GM12878 (cell line): ENCODE measurements around the gene BCL2. TPM values are rescaled to one million over a fixed set of nuclear protein-coding genes. Genes with fewer than 3 reads are reported as not detected.
A peak's percentile ranks its signal among the peaks of the same experiment; 100 is the strongest.
"Not testable (repeated sequence)": the region's sequence is repeated elsewhere in the genome, so short reads cannot be mapped to it uniquely, and the experiment has no call there.

Experiments used
- ATAC-seq: fragments of 200-7000 bp; cut with Tn5 transposase; 3 replicates; pipeline ENCODE4 v1.9.1; 2020; ENCODE audit warnings: mild to moderate bottlenecking, moderate library complexity
- BruUV-seq: library from RNA; stranded (reverse); fragments of 400-500 nt; replicated peaks from 2 replicates; lab custom pipeline; 2021; lab: Mats Ljungman, UMichigan
- CTCF ChIA-PET: fragments of 300-600 bp; sonication (Branson Sonifier 250); formaldehyde crosslinking; extraction: SDS; loops from one replicate; lab custom pipeline; 2021; ENCODE audit warnings: inconsistent platforms; lab: Yijun Ruan, JAX
- POLR2A ChIA-PET: fragments of 350-600 bp; formaldehyde crosslinking; extraction: SDS; loops from one replicate; lab custom pipeline; 2021; ENCODE audit warnings: inconsistent platforms; lab: Charles Lee
- RAD21 ChIA-PET: fragments of 300-600 bp; sonication (Branson Sonifier 250); formaldehyde crosslinking; loops from one replicate; lab custom pipeline; 2023; ENCODE audit warnings: antibody characterized with exemption; ENCODE audit not compliant: unreplicated experiment; lab: Charles Lee
- SMC1A ChIA-PET: fragments of 300-600 bp; sonication (Branson Sonifier 250); formaldehyde crosslinking; loops from one replicate; lab custom pipeline; 2023; ENCODE audit not compliant: unreplicated experiment, uncharacterized antibody; lab: Charles Lee
- DNase-seq: peaks from one replicate; pipeline ENCODE4 v3.0.0-alpha.2; 2011; ENCODE audit warnings: low read depth, low spot score
- FAIRE-seq: peaks from 3 replicates; lab custom pipeline; 2011; peaks lifted over from hg19 to GRCh38; lab: Jason Lieb, UNC
- H2AFZ ChIP-seq: 2 replicates; pipeline ENCODE4 v1.6.0; 2011; ENCODE audit warnings: low read depth, low read length, control low read depth; ENCODE audit not compliant: control insufficient read depth
- H3K27ac ChIP-seq: 2 replicates; pipeline ENCODE4 v1.5.1; 2011; ENCODE audit warnings: control low read depth; ENCODE audit not compliant: control insufficient read depth, insufficient read depth
- H3K27me3 ChIP-seq, 2 experiments: replicated peaks in 1 of 2; 2 replicates each; pipeline versions ENCODE4 v1.6.0 to v1.6.1; 2011; ENCODE audit warnings: low read length in 1 of 2; ENCODE audit not compliant: control insufficient read depth in 2 of 2, insufficient read depth in 2 of 2
- H3K36me3 ChIP-seq, 2 experiments: 2 replicates each; pipeline ENCODE4 v1.5.1; 2011; ENCODE audit warnings: low read length in 1 of 2; ENCODE audit not compliant: control insufficient read depth in 2 of 2, insufficient read depth in 2 of 2
- H3K4me1 ChIP-seq: 2 replicates; pipeline ENCODE4 v1.6.1; 2011; ENCODE audit warnings: mild to moderate bottlenecking, low read length, moderate library complexity, mixed read lengths; ENCODE audit not compliant: control insufficient read depth, insufficient read depth
- H3K4me2 ChIP-seq: 2 replicates; pipeline ENCODE4 v1.6.0; 2011; ENCODE audit warnings: control low read depth; ENCODE audit not compliant: control insufficient read depth, insufficient read depth
- H3K4me3 ChIP-seq: fragments of 200-600 bp; sonication (generic); 2 replicates; pipeline ENCODE4 v1.5.1; 2016
- H3K79me2 ChIP-seq: 2 replicates; pipeline ENCODE4 v1.6.0; 2011; ENCODE audit warnings: low read length; ENCODE audit not compliant: control insufficient read depth, insufficient read depth
- H3K9ac ChIP-seq: 2 replicates; pipeline ENCODE4 v1.8.0; 2011; ENCODE audit warnings: low read length, control low read depth, mixed read lengths; ENCODE audit not compliant: control insufficient read depth, insufficient read depth
- H3K9me3 ChIP-seq: replicated peaks from 3 replicates; pipeline ENCODE4 v1.5.1; 2011; ENCODE audit warnings: mild to moderate bottlenecking, low read length; ENCODE audit not compliant: control insufficient read depth, insufficient read depth
- H4K20me1 ChIP-seq: 2 replicates; pipeline ENCODE4 v1.6.0; 2011; ENCODE audit not compliant: control insufficient read depth, insufficient read depth
- BACH1 ChIP-seq: fragments of 450-650 bp; IDR thresholded peaks from 2 replicates; pipeline ENCODE4 v1.6.1; 2017; ENCODE audit warnings: mild to moderate bottlenecking, borderline replicate concordance
- BMI1 ChIP-seq: fragments of 450-650 bp; IDR thresholded peaks from 2 replicates; pipeline ENCODE4 v1.6.1; 2016; ENCODE audit warnings: mild to moderate bottlenecking, moderate library complexity, borderline replicate concordance
- JUNB ChIP-seq: IDR thresholded peaks from 2 replicates; pipeline ENCODE4 v1.6.1; 2016; ENCODE audit warnings: antibody characterized with exemption, mild to moderate bottlenecking
- RCOR1 ChIP-seq: conservative IDR thresholded peaks from 2 replicates; pipeline ENCODE4 v1.6.1; 2012; ENCODE audit warnings: low read depth, low read length, improper control_type of control experiment
- RELA ChIP-seq: fragments of 450-650 bp; IDR thresholded peaks from 2 replicates; pipeline ENCODE4 v1.8.0; 2014; ENCODE audit warnings: borderline replicate concordance; ENCODE audit not compliant: partially characterized antibody
- SMAD5 ChIP-seq: IDR thresholded peaks from 2 replicates; pipeline ENCODE4 v1.6.1; 2016; ENCODE audit warnings: antibody characterized with exemption, low read depth
- WGBS: methylation state at CpG from one replicate; pipeline ENCODE4 v1.1.6; 2016; ENCODE audit warnings: low lambda C conversion rate; ENCODE audit not compliant: insufficient replicate concordance, insufficient coverage; ENCODE audit errors: missing lambda C conversion rate; 5-methylcytosine and 5-hydroxymethylcytosine counted together
- in situ Hi-C: fragments of 300-500 bp; cut with MboI; formaldehyde crosslinking; loops from 9 replicates; pipeline ENCODE4 v1.14.3; 2018; ENCODE audit warnings: mixed read lengths
- intact Hi-C: fragments of 100-400 bp; cut with micrococcal nuclease; formaldehyde crosslinking; loops from one replicate; pipeline ENCODE4 v1.14.2; 2022; ENCODE audit not compliant: unreplicated experiment
- polyA plus RNA-seq, 11 experiments: library from polyadenylated mRNA; depleted of rRNA in 4 of 11; unstranded in 6 of 11; stranded (reverse) in 5 of 11; fragments of >200 nt; fragmentation: Nextera tagmentation in 4 of 11; fragmentation: Illumina TruSeq in 1 of 11; extraction: Ambion mirVana in 4 of 11; extraction: Trizol in 1 of 11; gene quantifications; 1 replicate in 1 of 11; 2 replicates in 10 of 11; pipeline versions ENCODE4 v1.2.1 to v1.2.3, GENCODE V29; 2011 to 2016; ENCODE audit warnings: inconsistent platforms in 2 of 11, missing spikeins in 2 of 11, low read depth in 1 of 11
- total RNA-seq, 4 experiments: library from RNA; depleted of rRNA in 3 of 4; stranded (reverse); fragments of >200 nt in 3 of 4; fragmentation: Illumina TruSeq in 1 of 4; extraction: Trizol in 1 of 4; gene quantifications; 2 replicates each; pipeline versions ENCODE4 v1.2.1 to v1.2.3, GENCODE V29; 2013 to 2021
- TF ChIP-seq, protein P1 (sequence below): IDR thresholded peaks from 2 replicates; pipeline ENCODE4 v1.6.1; 2012; ENCODE audit warnings: low read depth, low read length, improper control_type of control experiment
- TF ChIP-seq, protein P2 (sequence below): fragments of 450-650 bp; IDR thresholded peaks from 2 replicates; pipeline ENCODE4 v1.6.1; 2017; ENCODE audit warnings: antibody characterized with exemption, mild to moderate bottlenecking, moderate library complexity
- TF ChIP-seq, protein P3 (sequence below): IDR thresholded peaks from 2 replicates; pipeline ENCODE4 v1.6.1; 2011; ENCODE audit warnings: low read depth, mild to moderate bottlenecking, low read length, moderate library complexity, borderline replicate concordance; ENCODE audit errors: extremely low read depth

Gene BCL2
- total and polyA plus RNA-seq, 10 of the 15 experiments (the other 5 are each of a cell fraction or from before 2014, with no cell fraction given) = 4.1 to 47.8 (median 19.3) TPM

DNA sequence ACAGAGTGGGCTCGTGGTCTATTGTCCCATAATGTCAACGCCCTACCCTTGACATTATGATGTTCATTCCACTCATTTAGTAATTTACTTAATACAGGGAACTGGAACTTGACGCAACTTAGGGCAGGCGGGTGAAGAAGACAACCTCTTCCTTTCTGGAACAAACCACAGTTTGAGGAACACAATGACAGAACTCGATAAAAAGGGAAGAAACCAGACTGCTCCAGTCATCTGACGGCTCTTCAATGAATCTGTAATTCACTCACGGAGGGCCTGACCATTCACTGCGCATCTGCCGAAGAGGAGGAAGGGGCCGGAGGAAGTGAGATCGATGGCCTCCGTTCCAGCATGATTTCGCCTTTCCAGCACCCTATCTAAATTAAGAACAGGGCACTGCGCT, 83.2 kb downstream of the BCL2 start:
- CTCF ChIA-PET = interaction anchor here (1.2 to 1.4 kb wide), 2 partner anchors 11 to 31 kb away, joined by 3 to 4 read pairs; no protein-coding TSS in a partner anchor
- Histone ChIP-seq H3K36me3 (peaks cover 3 to 9% of the 10 kb centered on the region in 2 experiments), H2AFZ (no peak overlapping the region), H3K9ac (no peak overlapping the region), H3K79me2 (peaks cover 43% of the 10 kb centered on the region), H4K20me1 (no peaks in the 10 kb centered on the region), H3K9me3 (peaks cover 22% of the 10 kb centered on the region; the same call in 2 of the 3 replicates), H3K27me3 (no peaks in the 10 kb centered on the region), H3K27ac (no peak overlapping the region), H3K4me1 (peaks cover 17% of the 10 kb centered on the region), H3K4me2 (no peak overlapping the region), H3K4me3 (no peak overlapping the region)
- 95% methylated on average over 14 of the region's 14 CpGs for WGBS
- TF ChIP-seq, protein P1, sequence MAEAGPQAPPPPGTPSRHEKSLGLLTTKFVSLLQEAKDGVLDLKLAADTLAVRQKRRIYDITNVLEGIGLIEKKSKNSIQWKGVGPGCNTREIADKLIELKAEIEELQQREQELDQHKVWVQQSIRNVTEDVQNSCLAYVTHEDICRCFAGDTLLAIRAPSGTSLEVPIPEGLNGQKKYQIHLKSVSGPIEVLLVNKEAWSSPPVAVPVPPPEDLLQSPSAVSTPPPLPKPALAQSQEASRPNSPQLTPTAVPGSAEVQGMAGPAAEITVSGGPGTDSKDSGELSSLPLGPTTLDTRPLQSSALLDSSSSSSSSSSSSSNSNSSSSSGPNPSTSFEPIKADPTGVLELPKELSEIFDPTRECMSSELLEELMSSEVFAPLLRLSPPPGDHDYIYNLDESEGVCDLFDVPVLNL = no peak
- TF ChIP-seq BACH1 = no peak
- TF ChIP-seq BMI1 = no peak
- TF ChIP-seq, protein P2, sequence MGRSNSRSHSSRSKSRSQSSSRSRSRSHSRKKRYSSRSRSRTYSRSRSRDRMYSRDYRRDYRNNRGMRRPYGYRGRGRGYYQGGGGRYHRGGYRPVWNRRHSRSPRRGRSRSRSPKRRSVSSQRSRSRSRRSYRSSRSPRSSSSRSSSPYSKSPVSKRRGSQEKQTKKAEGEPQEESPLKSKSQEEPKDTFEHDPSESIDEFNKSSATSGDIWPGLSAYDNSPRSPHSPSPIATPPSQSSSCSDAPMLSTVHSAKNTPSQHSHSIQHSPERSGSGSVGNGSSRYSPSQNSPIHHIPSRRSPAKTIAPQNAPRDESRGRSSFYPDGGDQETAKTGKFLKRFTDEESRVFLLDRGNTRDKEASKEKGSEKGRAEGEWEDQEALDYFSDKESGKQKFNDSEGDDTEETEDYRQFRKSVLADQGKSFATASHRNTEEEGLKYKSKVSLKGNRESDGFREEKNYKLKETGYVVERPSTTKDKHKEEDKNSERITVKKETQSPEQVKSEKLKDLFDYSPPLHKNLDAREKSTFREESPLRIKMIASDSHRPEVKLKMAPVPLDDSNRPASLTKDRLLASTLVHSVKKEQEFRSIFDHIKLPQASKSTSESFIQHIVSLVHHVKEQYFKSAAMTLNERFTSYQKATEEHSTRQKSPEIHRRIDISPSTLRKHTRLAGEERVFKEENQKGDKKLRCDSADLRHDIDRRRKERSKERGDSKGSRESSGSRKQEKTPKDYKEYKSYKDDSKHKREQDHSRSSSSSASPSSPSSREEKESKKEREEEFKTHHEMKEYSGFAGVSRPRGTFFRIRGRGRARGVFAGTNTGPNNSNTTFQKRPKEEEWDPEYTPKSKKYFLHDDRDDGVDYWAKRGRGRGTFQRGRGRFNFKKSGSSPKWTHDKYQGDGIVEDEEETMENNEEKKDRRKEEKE = no peak
- no peak for TF ChIP-seq RELA
- TF ChIP-seq JUNB = no peak
- TF ChIP-seq RCOR1 = no peak
- TF ChIP-seq, protein P3, sequence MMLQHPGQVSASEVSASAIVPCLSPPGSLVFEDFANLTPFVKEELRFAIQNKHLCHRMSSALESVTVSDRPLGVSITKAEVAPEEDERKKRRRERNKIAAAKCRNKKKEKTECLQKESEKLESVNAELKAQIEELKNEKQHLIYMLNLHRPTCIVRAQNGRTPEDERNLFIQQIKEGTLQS = no peak
- no peak for TF ChIP-seq SMAD5
- RAD21 ChIA-PET = no interaction called here
- in situ Hi-C loops = no loop called here
- POLR2A ChIA-PET = no interaction called here
- BruUV-seq = no TSS peak
- ATAC-seq (no peak), FAIRE-seq (no peak), DNase-seq (no peak)
- SMC1A ChIA-PET = no interaction called here
- intact Hi-C loops = no loop called here

DNA sequence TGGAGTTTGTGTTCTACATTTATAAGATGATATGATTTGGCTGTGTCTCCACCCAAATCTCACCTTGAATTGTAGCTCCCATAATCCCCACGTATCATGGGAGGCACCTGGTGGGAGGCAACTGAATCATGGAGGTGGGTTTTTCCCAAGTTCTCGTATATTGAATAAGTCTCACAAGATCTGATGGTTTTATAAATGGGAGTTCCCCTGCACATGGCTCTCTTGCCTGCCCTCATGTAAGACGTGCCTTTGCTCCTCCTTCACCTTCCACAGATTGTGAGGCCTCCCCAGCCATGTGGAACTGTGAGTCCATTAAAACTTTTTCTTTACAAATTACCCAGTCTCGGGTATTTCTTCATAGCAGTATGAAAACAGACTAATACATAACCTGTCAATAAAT, 83.6 kb downstream of the BCL2 start:
- peaks cover 48% of the 10 kb centered on the region for H3K79me2 ChIP-seq
- BruUV-seq, RAD21 ChIA-PET, POLR2A ChIA-PET, H3K4me3 ChIP-seq, FAIRE-seq, in situ Hi-C loops, SMC1A ChIA-PET, H3K27ac ChIP-seq, H3K9ac ChIP-seq, H2AFZ ChIP-seq, H3K4me2 ChIP-seq, H4K20me1 ChIP-seq, H3K36me3 ChIP-seq, DNase-seq, intact Hi-C loops, H3K27me3 ChIP-seq: not testable (repeated sequence)
- 33% methylated on average over 4 of the region's 4 CpGs for WGBS
- peaks cover 17% of the 10 kb centered on the region for H3K4me1 ChIP-seq
- peaks cover 22% of the 10 kb centered on the region; the same call in 2 of the 3 replicates for H3K9me3 ChIP-seq
- 0 out of 3 replicates have a peak, but pooled peaks have one; percentile 12 for ATAC-seq
- CTCF ChIA-PET = interaction anchor here (1.2 to 2.6 kb wide), 2 partner anchors 11 to 30 kb away, joined by 3 to 10 read pairs; no protein-coding TSS in a partner anchor
